Right ventricle myocardium inferior (tissue), 1 donor: ENCODE measurements around the gene C5AR2. TPM values are rescaled to one million over a fixed set of nuclear protein-coding genes. Genes with fewer than 3 reads are reported as not detected.
"Not testable (repeated sequence)": the region's sequence is repeated elsewhere in the genome, so short reads cannot be mapped to it uniquely, and the experiment has no call there.

ENCODE experiments used
- ATAC-seq: fragments of 200-7000 bp; cut with Tn5 transposase; one replicate; pipeline ENCODE4 v1.9.1; 2020; ENCODE audit warnings: mild to moderate bottlenecking, moderate library complexity
- DNase-seq: peaks from one replicate; pipeline ENCODE4 v3.0.0; 2021; ENCODE audit errors: missing footprints
- intact Hi-C: fragments of 100-400 bp; cut with DNase I; formaldehyde crosslinking; loops from one replicate; pipeline ENCODE4 v1.11.0; 2022
- long read RNA-seq: library from polyadenylated mRNA; unstranded; transcript quantifications from one replicate; pipeline ENCODE4 v2.0.0, GENCODE V29; 2021
- total RNA-seq: library from RNA; stranded (reverse); fragmentation: NEBNext Ultra II Directional; extraction: Animal tissue kit (Norgen Biotek cat#: 25700); gene quantifications from one replicate; pipeline ENCODE4 v1.2.1, GENCODE V29; 2021
- donor health status: DM: no; HTN: yes; CAD: no; lungs with severe emphysema.

Gene C5AR2
- 0.95 TPM for total RNA-seq
- long read RNA-seq = 0 reads

DNA sequence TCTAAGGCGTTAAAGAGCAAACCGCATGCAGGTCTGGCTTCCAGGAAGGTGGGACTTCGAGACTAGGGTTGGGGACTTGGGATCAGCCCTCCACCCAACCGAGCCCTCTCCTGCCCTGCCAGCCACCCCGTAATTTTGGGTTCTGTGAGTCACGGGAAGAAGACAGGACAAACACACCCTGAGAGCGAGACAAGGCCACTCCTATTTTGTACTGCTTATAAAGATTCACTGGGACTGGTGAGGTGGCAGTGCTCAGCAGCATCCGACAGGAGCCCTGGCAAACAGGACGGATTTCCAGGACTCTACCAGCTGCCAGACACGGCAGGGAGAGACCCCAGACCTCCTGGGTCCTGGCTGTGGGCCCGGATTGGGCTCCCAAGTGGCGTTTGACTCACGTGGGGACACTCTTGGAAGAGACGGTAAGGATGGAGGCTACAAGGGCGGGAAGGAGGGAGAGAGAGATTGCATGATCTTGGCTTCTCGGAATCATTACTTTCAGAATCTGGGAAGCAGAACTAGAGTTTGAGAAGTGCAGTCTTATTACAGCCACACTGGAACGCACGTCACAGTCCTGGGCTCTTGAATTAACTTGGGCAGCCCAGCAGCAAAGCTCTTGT is at the start of gene C5AR2:
TSS of gene C5AR2 (plus strand) at position 245 of the 617 bp plus-strand sequence. CDS start 8,625 bp downstream, outside the sequence.
- no peak for ATAC-seq
- no peak for DNase-seq
- intact Hi-C loops = no loop called here

- DNase-seq = no peak
- intact Hi-C loops = no loop called here
- ATAC-seq = no peak
Observed at GRCh38 chr19:47283405-47284059, 48.4 kb upstream of the C5AR2 start.

DNA sequence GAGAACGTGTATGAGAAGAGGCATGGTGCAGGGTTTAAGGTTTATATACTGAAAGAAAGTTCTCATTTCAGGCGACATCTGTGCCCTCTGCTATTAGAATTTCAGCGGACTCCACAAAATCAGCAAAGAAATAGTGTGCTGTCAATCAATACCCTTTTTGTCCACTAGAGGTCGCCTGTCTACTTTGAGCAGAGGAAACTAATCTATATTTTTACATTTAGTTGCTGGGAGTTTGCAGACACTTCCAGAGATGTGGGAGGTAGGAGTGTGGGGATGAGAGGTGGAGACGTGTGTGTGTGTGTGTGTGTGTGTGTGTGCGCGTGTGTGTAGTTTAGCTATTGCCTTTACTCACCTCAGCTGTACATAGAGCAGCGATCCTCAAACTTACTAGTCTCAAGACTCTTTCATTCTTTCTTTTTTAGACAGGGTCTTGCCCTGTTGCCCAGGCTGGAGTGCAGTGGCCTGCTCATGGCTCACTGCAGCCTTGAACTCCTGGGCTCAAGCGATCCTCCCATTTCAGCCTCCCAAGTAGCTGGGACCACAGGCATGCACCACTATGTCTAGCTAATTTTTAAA is 47.6 kb upstream of the C5AR2 start:
- intact Hi-C loops = no loop called here
- DNase-seq = no peak
- no peak for ATAC-seq

DNA sequence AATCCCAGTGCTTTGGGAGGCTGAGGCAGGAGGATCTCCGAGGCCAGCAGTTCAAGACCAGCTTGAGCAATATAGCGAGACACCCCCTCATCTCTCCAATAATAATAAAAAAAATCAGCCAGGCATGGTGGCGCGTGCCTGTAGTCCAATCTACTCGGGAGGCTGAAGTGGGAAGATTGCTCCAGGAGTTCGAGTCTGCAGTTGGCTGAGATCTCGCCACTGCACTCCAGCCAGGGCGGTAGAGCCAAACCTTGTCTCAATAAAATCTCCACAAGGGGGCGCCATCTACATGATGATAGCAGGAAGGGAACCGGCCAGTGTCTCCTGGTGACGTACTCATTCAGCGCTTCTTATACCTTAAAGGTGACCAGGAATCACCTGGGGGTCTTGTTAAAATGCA is 35.9 kb upstream of the C5AR2 start:
- DNase-seq (no peak), ATAC-seq (peak; percentile 69)
- intact Hi-C loops = loop anchor here (2.0 to 10.0 kb wide), 2 partner anchors 95 to 129 kb away; no protein-coding TSS in a partner anchor

- DNase-seq, intact Hi-C loops, ATAC-seq: not testable (repeated sequence)
Observed at GRCh38 chr19:47300867-47301266, 31.1 kb upstream of the C5AR2 start.

- intact Hi-C loops = no loop called here
- ATAC-seq = no peak
- no peak for DNase-seq
Observed at GRCh38 chr19:47302249-47302648, 29.7 kb upstream of the C5AR2 start.

DNA sequence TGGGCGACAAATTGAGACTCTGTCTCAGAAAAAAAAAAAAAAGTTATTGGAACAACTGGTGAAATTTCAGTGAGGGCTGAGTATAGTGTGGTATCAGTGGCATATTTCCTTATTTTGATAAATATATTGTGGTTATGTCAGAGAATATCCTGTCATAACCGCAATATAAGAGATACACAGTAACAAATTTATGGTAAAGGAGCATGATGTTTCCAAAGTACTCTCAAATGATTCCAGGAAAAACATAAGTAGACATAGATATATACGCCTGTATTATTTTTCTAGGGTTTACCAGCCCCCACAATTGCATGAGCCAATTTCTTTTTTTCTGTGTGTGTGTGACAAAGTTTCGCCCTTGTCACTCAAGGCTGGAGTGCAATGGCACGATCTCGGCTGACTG is 28.0 kb upstream of the C5AR2 start:
- DNase-seq (no peak), ATAC-seq (no peak)
- intact Hi-C loops = no loop called here

- intact Hi-C loops = no loop called here
- ATAC-seq = peak; percentile 60
- DNase-seq = peak; percentile 89
Observed at GRCh38 chr19:47305309-47305751, 26.6 kb upstream of the C5AR2 start.

DNA sequence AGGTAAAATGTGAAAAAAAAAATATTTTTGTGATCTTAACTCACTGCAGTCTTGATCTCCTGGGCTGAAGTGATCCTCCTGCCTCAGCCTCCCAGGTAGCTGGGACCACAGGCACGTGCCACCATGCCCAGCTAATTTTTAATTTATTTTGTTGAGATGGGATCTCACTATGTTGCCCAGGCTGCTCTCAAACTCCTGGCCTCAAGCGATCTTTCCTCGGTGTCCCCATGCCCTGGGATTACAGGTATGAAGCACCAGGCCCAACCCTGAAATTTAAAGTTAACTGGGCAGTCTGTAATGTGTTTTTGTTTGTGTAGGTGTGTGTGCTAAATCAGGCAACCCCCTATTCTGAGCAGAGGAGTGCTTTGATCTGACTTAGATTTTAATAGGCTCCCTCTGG is 25.7 kb upstream of the C5AR2 start:
- DNase-seq = no peak
- intact Hi-C loops = no loop called here
- ATAC-seq = no peak

DNA sequence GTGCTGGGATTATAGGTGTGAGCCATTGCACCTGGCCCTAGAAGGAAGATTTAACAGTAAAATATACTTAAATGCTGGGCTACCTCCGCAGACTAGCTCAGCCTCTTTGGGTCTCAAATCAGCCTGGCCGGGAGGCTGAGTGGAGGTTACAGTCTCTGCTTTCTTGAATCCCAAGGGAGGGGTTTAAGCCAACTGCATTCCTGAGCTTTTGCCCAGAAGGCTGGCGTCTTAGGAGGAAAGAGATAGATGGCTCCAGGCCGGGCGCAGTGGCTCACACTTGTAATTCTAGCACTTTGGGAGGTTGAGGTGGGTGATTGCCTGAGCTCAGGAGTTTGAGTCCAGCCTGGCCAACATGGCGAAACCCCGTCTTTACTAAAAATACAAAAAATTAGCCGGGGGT is 22.9 kb upstream of the C5AR2 start:
- DNase-seq = no peak
- no peak for ATAC-seq
- intact Hi-C loops = no loop called here

- intact Hi-C loops = no loop called here
- ATAC-seq (peak; percentile 74), DNase-seq (peak; percentile 86)
Observed at GRCh38 chr19:47309608-47310007, 22.4 kb upstream of the C5AR2 start, which contains the start of gene C5AR1. Gene C5AR1 (plus strand): TSS chr19:47309861. CDS start chr19:47309896, 35 bp downstream.

GRCh38 chr19:47310323-47310722 is 21.7 kb upstream of the C5AR2 start:
- intact Hi-C loops = no loop called here
- ATAC-seq (no peak), DNase-seq (no peak)

- intact Hi-C loops = no loop called here
- peak; percentile 21 for ATAC-seq
- peak; percentile 87 for DNase-seq
Observed at GRCh38 chr19:47310819-47311218, 21.2 kb upstream of the C5AR2 start.

GRCh38 chr19:47312366-47313006 is 19.5 kb upstream of the C5AR2 start:
- intact Hi-C loops = no loop called here
- ATAC-seq (no peak), DNase-seq (no peak)

DNA sequence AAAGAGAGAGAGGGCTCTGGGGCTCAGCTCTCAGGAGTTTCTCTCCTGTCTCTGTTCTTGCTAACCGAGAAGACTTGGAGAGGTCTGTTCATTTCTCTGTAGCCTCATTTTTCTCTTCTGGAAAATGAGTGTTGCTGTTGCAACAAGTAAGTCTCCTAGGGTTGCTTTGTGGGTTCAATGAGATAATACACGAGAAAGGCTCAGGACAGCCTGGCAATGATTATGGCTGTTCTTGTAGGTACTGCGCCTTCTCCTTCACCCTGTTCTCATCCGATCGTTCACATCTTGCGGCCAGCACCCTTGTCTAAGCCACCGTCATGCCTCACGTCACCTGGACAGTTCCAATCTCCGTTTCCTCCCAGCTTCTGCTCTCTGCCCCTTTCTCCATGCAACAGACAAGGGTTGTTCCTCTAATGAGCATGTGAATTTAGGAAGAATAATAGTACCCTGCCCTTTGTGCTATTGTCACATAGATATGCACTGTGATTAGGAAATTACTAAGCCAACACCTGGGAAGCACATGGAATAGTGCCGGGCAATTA is 18.1 kb upstream of the C5AR2 start:
- DNase-seq = no peak
- intact Hi-C loops = no loop called here
- ATAC-seq = no peak

GRCh38 chr19:47315125-47315821 is 16.7 kb upstream of the C5AR2 start:
- intact Hi-C loops = no loop called here
- DNase-seq (peak; percentile 74), ATAC-seq (peak; percentile 84)

DNA sequence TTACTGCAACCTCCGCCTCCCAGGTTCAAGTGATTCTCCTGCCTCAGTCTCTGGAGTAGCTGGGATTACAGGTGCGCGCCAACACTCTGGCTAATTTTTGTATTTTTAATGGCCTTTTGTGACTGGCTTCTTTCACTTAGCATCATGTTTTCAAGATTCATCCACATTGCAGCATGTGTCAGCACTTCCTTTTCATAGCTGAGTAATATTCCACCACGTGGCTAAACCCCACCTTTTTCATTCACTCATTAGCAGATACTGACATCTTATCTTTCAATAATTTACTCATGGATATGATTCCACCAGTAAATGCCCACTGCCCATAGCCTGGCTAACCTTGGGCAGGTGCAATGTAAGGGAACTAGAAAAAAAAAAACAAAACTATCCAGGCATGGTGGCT is 15.5 kb upstream of the C5AR2 start:
- no peak for ATAC-seq
- DNase-seq = no peak
- intact Hi-C loops = no loop called here

DNA sequence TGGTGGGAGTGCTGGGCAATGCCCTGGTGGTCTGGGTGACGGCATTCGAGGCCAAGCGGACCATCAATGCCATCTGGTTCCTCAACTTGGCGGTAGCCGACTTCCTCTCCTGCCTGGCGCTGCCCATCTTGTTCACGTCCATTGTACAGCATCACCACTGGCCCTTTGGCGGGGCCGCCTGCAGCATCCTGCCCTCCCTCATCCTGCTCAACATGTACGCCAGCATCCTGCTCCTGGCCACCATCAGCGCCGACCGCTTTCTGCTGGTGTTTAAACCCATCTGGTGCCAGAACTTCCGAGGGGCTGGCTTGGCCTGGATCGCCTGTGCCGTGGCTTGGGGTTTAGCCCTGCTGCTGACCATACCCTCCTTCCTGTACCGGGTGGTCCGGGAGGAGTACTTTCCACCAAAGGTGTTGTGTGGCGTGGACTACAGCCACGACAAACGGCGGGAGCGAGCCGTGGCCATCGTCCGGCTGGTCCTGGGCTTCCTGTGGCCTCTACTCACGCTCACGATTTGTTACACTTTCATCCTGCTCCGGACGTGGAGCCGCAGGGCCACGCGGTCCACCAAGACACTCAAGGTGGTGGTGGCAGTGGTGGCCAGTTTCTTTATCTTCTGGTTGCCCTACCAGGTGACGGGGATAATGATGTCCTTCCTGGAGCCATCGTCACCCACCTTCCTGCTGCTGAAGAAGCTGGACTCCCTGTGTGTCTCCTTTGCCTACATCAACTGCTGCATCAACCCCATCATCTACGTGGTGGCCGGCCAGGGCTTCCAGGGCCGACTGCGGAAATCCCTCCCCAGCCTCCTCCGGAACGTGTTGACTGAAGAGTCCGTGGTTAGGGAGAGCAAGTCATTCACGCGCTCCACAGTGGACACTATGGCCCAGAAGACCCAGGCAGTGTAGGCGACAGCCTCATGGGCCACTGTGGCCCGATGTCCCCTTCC is 11.8 kb upstream of the C5AR2 start:
- DNase-seq = no peak
- intact Hi-C loops = no loop called here

More for the DNA sequence above, 11.8 kb upstream of the C5AR2 start:
- ATAC-seq = no peak
